Lower leg skin (tissue), 3 donors: ENCODE measurements around the gene LIX1.

Experiments
- POLR2A ChIP-seq, 2 donors: fragments of 450-650 bp; IDR thresholded peaks; one replicate each; pipeline ENCODE4 v1.6.1; 2016 to 2017; ENCODE audit warnings: antibody characterized with exemption in 2 of 2, mild to moderate bottlenecking in 1 of 2, moderate library complexity in 1 of 2
- TF ChIP-seq, protein P1 (sequence below), 3 donors: fragments of 450-650 bp; IDR thresholded peaks; one replicate each; pipeline ENCODE4 v1.5.1; 2016; ENCODE audit warnings: antibody characterized with exemption in 3 of 3, mild to moderate bottlenecking in 3 of 3, moderate library complexity in 2 of 3

DNA sequence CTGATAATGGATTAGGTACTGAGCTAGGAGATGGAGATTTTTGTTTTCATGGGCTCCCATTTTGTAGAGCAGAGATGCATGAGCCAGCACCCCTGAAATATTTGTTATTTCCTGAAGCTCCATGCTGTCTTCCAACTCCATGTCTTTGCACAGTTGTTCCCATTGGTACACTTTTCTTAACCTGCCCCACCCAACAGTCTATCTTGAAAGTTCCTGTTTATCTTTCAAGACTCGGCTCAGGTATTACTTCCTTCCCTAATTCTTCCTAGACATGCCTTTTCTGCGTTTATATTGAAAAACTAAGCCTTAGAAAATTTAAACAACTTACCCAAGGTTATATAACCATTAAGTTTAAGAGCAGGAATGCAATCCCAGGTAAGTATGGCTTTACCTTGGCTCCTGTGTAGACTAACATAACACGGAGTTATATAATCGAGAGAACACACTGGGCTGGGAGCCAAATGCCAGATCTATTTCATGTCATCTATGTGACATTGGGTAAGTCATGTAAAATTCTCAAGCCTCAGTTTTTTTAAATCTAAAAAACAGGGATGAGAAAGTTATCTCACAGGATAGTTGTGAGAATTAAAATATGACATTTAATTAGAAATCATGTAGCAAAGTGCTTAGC, 67.4 kb downstream of the LIX1 start:
- TF ChIP-seq, protein P1, sequence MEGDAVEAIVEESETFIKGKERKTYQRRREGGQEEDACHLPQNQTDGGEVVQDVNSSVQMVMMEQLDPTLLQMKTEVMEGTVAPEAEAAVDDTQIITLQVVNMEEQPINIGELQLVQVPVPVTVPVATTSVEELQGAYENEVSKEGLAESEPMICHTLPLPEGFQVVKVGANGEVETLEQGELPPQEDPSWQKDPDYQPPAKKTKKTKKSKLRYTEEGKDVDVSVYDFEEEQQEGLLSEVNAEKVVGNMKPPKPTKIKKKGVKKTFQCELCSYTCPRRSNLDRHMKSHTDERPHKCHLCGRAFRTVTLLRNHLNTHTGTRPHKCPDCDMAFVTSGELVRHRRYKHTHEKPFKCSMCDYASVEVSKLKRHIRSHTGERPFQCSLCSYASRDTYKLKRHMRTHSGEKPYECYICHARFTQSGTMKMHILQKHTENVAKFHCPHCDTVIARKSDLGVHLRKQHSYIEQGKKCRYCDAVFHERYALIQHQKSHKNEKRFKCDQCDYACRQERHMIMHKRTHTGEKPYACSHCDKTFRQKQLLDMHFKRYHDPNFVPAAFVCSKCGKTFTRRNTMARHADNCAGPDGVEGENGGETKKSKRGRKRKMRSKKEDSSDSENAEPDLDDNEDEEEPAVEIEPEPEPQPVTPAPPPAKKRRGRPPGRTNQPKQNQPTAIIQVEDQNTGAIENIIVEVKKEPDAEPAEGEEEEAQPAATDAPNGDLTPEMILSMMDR (IDR thresholded peaks at IDR 0.05): no peak
- TF ChIP-seq POLR2A (IDR thresholded peaks at IDR 0.05): no peak
